NCI-H2227 (cell line): ENCODE data around the gene MCCD1.

Source experiments
- DNase-seq: peaks from one replicate; lab custom pipeline; 2025; ENCODE audit not compliant: unreplicated experiment; lab: John Stamatoyannopoulos, UW

MCCD1 gene

GRCh38 chr6:31541658-31542521 lies 13.1 kb downstream of the MCCD1 start, which contains the start of gene DDX39B:
Gene DDX39B, minus strand, starts transcription at chr6:31542003. Its CDS starts 1,471 bp downstream, at chr6:31540532.
- peak; percentile 97 for DNase-seq

- no peak for DNase-seq
Observed at GRCh38 chr6:31543639-31544038, 14.9 kb downstream of the MCCD1 start.

DNA sequence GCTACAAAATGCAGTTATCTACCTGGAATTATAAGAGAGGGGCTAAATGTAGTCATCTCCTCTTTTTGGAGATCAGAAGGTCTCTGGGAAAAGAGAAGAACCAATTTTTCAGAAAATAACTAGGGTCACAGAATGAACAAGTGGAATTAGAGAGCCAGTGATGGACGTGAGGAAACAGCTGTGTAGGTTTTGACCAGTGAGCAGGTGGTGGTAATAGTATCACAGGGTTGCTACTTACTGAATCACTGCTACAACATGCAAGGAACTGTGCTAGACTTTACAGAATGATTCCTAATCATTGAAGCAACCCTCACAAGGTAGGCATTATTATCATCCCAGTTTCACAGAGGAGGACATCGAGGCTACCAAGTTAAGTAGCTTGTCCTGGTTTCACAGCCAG lies 15.9 kb downstream of the MCCD1 start:
- no peak for DNase-seq

GRCh38 chr6:31545291-31545690 lies 16.5 kb downstream of the MCCD1 start:
- DNase-seq: peak; percentile 41

DNA sequence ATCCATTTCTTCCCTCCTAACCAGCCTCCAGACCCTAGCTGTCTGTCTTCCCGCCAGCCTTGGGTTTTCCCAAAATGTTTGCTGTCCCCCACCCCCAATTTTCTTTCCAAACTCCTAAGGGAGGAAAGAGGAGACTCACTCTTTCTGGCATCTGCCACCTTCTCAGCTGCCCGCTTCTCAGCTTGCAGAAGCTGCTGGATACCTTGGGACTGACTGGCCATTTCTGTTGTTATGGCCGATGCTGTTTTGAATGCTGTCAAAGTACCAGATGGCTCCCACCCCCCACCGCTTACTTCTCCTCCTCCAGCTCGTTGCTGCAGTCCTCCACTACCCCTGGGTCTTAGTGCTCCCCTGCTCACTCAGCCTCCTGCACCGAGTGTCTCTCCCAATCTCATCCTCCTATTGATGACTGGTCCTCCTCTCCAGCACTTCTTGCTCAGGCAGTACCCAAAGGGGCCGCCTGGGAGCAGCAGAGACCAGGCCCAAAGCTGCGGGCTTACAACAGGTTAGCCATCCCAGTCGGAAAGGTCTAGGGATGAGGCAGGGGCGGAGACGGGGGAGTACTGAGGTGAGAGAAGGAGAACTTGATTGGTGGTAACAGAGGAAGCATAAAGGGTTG lies 17.7 kb downstream of the MCCD1 start, which contains the start of gene ATP6V1G2:
Gene ATP6V1G2 (minus strand): TSS at position 270 of the 619 bp plus-strand sequence. CDS start 49 bp downstream, at position 221.
- peak; percentile 97 for DNase-seq

GRCh38 chr6:31546958-31547726 lies 18.4 kb downstream of the MCCD1 start, which contains the start of gene NFKBIL1:
Gene NFKBIL1, plus strand, starts transcription at chr6:31547608. Its CDS starts 87 bp downstream, at chr6:31547695.
- peak; percentile 98 for DNase-seq

GRCh38 chr6:31547727-31548543 lies 19.2 kb downstream of the MCCD1 start:
- peak; percentile 66 for DNase-seq

- DNase-seq: no peak
Observed at GRCh38 chr6:31548544-31548873, 19.7 kb downstream of the MCCD1 start.

GRCh38 chr6:31551371-31551770 lies 22.6 kb downstream of the MCCD1 start:
- peak; percentile 30 for DNase-seq

DNA sequence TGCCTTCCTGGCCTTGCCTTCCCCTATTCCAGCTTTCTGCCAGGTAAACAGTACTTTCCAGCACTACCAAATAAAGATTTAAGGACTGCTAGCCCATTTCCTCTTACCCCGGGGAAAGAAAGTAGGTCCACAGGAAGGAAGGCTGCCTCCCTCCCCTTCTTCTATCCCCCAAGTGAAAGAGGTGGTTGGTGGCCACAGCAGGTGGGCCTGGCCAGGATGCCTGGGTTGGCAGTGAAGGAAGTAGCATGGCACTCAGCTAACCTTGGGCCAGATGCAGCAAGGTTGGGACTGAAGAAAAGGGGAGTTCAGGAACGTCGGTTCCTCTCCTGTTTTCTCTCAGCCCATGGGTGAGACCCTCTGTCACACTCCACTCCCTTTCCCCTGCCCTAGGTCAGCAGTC lies 27.5 kb downstream of the MCCD1 start:
- DNase-seq: no peak

DNA sequence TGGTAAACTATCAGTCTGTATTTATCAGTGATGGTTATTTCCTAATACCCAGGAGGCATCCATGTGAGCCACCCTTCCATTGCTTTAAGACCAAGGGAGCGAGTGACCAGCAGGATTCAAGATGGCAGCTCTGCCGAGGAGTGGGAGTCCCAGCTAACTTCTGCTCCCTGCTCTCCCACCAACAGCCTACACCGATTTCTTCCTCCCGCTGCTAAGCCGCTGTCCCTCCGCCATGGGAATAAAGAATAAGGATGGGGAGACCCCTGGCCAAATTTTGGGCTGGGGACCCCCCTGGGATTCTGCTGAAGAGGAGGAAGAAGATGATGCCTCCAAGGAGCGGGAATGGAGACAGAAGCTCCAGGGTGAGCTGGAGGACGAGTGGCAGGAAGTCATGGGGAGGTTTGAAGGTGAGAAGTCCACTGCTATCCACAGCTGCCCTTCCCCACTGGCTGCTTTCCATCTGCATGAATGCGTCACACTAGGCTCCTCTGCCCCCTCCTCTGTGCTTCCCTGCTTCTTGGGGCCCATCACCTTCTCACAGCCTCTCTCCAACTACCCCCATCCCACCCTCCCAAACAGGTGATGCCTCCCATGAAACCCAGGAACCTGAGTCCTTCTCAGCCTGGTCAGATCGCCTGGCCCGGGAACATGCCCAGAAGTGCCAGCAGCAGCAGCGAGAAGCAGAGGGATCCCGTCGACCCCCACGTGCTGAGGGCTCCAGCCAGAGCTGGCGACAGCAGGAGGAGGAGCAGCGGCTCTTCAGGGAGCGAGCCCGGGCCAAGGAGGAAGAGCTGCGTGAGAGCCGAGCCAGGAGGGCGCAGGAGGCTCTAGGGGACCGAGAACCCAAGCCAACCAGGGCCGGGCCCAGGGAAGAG lies 28.9 kb downstream of the MCCD1 start:
- DNase-seq: no peak

GRCh38 chr6:31558318-31558625 lies 29.5 kb downstream of the MCCD1 start:
- DNase-seq: no peak

- DNase-seq: no peak
Observed at GRCh38 chr6:31558631-31559500, 30.1 kb downstream of the MCCD1 start.

DNA sequence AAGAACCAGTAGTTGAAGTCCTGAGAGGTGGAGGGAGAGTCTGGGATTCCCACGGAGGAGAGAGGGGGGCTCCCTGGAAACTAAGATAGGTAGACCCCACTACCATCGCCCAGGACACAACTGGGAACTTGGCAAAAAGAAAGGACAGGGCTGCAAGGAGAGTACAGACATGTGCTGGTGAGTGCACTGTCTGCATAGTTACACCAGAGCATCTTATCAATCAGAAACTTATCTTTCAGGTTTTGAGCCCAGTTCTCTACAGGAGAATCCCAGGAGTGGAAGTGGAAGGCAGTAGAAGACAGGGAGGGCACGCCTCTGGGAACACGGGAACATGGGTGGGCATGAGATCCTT lies 30.8 kb downstream of the MCCD1 start:
- DNase-seq: no peak

DNA sequence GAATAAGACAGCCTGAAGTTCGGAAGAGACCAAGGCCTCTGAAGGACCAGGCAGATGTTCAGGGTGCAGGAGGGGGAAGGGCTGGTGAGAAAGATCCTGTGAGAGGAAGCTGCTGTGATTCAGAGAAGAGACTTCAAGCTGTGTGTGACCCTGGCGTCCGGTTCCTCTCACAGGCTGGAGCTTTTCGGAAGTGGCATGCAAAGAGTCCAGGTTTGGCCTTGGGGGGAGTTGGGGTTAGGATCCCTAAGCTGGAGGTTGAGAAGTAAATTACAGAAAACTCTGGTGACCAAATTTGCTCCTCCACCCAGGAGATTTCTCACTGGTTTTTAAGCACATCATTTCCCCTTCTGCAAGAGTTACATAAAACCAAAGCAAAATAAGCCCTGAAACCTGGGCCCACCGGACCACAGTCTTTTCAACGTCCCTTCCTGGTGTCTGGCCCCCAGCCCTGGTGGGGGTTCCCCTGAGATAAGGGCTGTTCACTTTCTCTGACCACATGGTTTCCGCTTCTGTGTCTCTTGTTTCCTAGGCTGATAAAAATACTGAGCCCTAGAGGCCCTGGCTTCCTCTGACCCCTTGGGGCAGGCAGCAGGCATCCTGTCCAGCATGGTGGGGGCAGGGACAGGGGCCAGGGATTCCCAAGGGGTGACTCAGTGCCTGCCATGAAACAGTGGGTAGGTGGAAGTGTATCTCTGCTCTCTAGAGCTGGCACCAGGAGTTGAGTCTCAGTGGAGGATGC lies 31.4 kb downstream of the MCCD1 start:
- no peak for DNase-seq

DNA sequence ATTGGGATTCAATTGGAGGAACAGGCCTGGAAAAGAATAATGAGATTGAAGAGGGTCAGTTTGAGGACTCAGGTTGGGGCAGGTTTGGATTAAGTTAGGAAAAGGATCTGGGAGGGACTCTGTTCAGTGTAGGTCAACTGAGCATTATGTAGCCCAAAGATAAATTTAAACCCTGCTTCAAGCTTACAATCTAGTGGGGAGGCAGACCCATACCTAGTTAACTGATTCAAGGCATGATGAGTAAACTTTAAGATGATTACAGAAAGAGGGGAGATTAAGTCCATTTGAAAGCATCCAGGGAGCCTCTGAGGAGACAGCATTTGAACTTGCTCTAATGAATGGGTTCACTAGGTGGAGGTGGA lies 31.9 kb downstream of the MCCD1 start:
- no peak for DNase-seq

GRCh38 chr6:31567531-31568370 lies 39.0 kb downstream of the MCCD1 start:
- no peak for DNase-seq
